ENCODE data around the gene XRCC3.

GRCh38 chr14:103762541-103762940 lies 47.3 kb upstream of the XRCC3 start:
- no peak for TF ChIP-seq POLR2A (IDR thresholded peaks at IDR 0.05)
- TF ChIP-seq, protein P1, sequence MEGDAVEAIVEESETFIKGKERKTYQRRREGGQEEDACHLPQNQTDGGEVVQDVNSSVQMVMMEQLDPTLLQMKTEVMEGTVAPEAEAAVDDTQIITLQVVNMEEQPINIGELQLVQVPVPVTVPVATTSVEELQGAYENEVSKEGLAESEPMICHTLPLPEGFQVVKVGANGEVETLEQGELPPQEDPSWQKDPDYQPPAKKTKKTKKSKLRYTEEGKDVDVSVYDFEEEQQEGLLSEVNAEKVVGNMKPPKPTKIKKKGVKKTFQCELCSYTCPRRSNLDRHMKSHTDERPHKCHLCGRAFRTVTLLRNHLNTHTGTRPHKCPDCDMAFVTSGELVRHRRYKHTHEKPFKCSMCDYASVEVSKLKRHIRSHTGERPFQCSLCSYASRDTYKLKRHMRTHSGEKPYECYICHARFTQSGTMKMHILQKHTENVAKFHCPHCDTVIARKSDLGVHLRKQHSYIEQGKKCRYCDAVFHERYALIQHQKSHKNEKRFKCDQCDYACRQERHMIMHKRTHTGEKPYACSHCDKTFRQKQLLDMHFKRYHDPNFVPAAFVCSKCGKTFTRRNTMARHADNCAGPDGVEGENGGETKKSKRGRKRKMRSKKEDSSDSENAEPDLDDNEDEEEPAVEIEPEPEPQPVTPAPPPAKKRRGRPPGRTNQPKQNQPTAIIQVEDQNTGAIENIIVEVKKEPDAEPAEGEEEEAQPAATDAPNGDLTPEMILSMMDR (IDR thresholded peaks at IDR 0.05), result no peak
